Stimulated activated CD8-positive, alpha-beta memory T cell treated with anti-CD3 and anti-CD28 coated beads, Interleukin-12 subunit alpha, Interleukin-12 subunit beta, amount 100 ng/mL, for 24 hours (primary cell): ENCODE results near the gene DCT.

Experiments used
- DNase-seq: peaks from one replicate; pipeline ENCODE4 v3.0.0-alpha.2; 2020; ENCODE audit errors: extremely low read depth

DCT gene

GRCh38 chr13:94454334-94454733 lies 25.1 kb downstream of the DCT start:
- DNase-seq: no peak

GRCh38 chr13:94444826-94445225 lies 34.7 kb downstream of the DCT start:
- no peak for DNase-seq

- DNase-seq: no peak
These were observed 43.8 kb downstream of the DCT start for GRCh38 chr13:94435604-94436226.

GRCh38 chr13:94433055-94433961 lies 46.2 kb downstream of the DCT start:
- DNase-seq: no peak

- no peak for DNase-seq
These were observed 47.5 kb downstream of the DCT start for GRCh38 chr13:94431987-94432386.

- DNase-seq: no peak
These were observed 47.9 kb downstream of the DCT start for GRCh38 chr13:94431574-94431973.

- DNase-seq: no peak
These were observed 52.0 kb downstream of the DCT start for GRCh38 chr13:94427313-94427953.

- no peak for DNase-seq
These were observed 59.6 kb downstream of the DCT start for GRCh38 chr13:94419925-94420305.

- DNase-seq: no peak
These were observed 60.1 kb downstream of the DCT start for GRCh38 chr13:94419304-94419924.

GRCh38 chr13:94417294-94417693 lies 62.2 kb downstream of the DCT start:
- DNase-seq: no peak

GRCh38 chr13:94416454-94417080 lies 62.9 kb downstream of the DCT start:
- no peak for DNase-seq

GRCh38 chr13:94415500-94416237 lies 63.8 kb downstream of the DCT start:
- DNase-seq: no peak

- no peak for DNase-seq
These were observed 64.8 kb downstream of the DCT start for GRCh38 chr13:94414708-94415107.

- no peak for DNase-seq
These were observed 65.3 kb downstream of the DCT start for GRCh38 chr13:94414141-94414540.

- no peak for DNase-seq
These were observed 65.9 kb downstream of the DCT start for GRCh38 chr13:94413598-94413944.

- no peak for DNase-seq
These were observed 66.4 kb downstream of the DCT start for GRCh38 chr13:94412870-94413597.

GRCh38 chr13:94411747-94412146 lies 67.7 kb downstream of the DCT start:
- DNase-seq: no peak

- DNase-seq: no peak
These were observed 71.0 kb downstream of the DCT start for GRCh38 chr13:94408314-94409036.

GRCh38 chr13:94400874-94401273 lies 78.6 kb downstream of the DCT start:
- DNase-seq: no peak

GRCh38 chr13:94399812-94400211 lies 79.7 kb downstream of the DCT start:
- DNase-seq: no peak
